ENCODE data around the gene SIRPB2. TPM values are rescaled to one million over a fixed set of nuclear protein-coding genes. Genes with fewer than 3 reads are reported as not detected.
A peak's percentile ranks its signal among the peaks of the same experiment; 100 is the strongest.

Gene SIRPB2
- total and polyA plus RNA-seq, 2 experiments from 2014 or later, result not detected

DNA sequence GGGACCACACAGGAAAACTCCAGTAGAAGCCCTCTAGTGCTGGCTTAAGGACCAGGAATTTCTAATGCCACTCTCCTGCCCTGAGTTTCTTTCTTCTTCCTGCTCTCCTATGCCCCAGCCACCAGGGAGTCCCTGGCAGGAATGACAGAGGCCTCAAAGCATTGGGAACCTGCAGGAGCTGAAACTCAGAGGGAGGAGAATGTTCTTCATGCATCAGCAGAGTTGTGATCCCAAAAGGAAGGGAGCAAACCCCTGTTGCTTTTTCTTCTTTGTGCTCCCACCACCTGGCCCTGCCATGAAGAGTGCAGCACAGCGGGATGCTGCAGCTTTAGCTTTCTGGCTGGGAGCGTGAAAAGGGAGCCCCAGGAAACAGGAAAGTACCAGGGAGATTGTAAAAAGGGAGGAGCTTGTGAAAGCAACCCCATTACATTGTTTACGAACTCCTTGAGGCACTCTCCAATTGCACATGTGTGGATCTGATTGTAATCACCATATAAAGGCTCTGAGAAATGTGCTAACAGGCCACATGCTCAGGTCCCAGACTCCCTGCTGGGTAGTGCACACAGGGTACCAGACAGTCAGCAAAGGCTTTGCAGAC, 63.7 kb downstream of the SIRPB2 start:
- no peaks in the 10 kb centered on the region for H3K9me2 ChIP-seq (ENCODE audit: insufficient read depth)
- no peak overlapping the region; the same call in 1 of the 2 replicates for H2AFZ ChIP-seq
- H4K20me1 ChIP-seq (ENCODE audit: insufficient read depth), result no peaks in the 10 kb centered on the region
- no peaks in the 10 kb centered on the region for H3K27me3 ChIP-seq (replicated peaks; ENCODE audit: insufficient read depth)
- DNase-seq, result peak; percentile 18
- no peak overlapping the region for H3K27ac ChIP-seq
- no peak overlapping the region for H3K4me2 ChIP-seq (ENCODE audit: unreplicated experiment)
- 0 out of 2 replicates have a peak, but pooled peaks cover 9% of the 10 kb centered on the region for H3K4me1 ChIP-seq (ENCODE audit: insufficient read depth)
- TF ChIP-seq EZH2phosphoT487 (IDR thresholded peaks at IDR 0.05; ENCODE audit: insufficient read depth, low read depth) (no peak), EZH2 (IDR thresholded peaks at IDR 0.05; ENCODE audit: insufficient read depth, poor library complexity, severe bottlenecking) (no peak)
- H3K9me3 ChIP-seq (ENCODE audit: low read depth), result no peaks in the 10 kb centered on the region
- H3K9ac ChIP-seq, result no peak overlapping the region
- no peaks in the 10 kb centered on the region for H3K79me2 ChIP-seq (ENCODE audit: insufficient read depth)
- WGBS, 2 experiments (ENCODE audit: low coverage in 1 of 2, low lambda C conversion rate in 2 of 2, missing lambda C conversion rate in 2 of 2), result 24 to 35% methylated on average over 3 of the region's 3 CpGs
- no peaks in the 10 kb centered on the region for H3F3A ChIP-seq (ENCODE audit: insufficient read depth)
- no peak overlapping the region for H3K4me3 ChIP-seq
- in situ Hi-C loops (cut with MboI), result no loop called here
- no peaks in the 10 kb centered on the region for H3K36me3 ChIP-seq (ENCODE audit: low read depth)

DNA sequence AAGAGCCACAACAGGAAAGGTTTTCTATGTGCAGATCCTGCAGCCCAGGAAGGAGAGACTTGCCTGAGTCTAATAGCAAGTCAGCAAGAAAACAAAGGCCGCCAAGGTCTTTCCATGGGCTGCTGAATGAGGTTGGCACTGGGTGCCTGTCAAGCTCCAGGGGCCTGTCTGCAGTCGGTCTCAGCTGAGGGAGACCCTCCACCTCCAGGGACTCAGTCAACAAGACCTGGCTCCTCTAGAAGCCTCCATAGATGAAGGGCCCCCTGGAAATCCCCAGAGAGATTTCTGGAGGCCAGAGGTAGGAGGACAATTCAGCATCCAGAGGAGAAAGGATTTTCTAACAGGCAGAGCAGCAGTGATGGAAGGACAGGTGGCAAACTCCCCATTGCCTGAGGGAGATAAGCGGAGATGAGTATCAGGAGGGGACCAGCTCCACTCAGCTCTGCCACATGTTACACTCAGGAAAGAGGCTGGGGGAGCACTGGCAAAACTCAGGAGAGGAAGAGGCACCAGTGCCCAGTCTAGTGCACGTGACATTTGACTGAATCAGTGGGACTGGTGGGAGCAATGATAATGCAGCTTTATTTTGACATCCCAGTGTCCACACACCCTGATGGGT, 64.9 kb downstream of the SIRPB2 start:
- Histone ChIP-seq H3K27me3 (replicated peaks; ENCODE audit: insufficient read depth) (no peaks in the 10 kb centered on the region), H4K20me1 (ENCODE audit: insufficient read depth) (no peaks in the 10 kb centered on the region), H3K4me1 (ENCODE audit: insufficient read depth) (0 out of 2 replicates have a peak, but pooled peaks cover 9% of the 10 kb centered on the region), H3K36me3 (ENCODE audit: low read depth) (no peaks in the 10 kb centered on the region), H3F3A (ENCODE audit: insufficient read depth) (no peaks in the 10 kb centered on the region), H3K9me2 (ENCODE audit: insufficient read depth) (no peaks in the 10 kb centered on the region), H2AFZ (no peak overlapping the region), H3K9ac (no peak overlapping the region), H3K4me3 (no peak overlapping the region), H3K4me2 (ENCODE audit: unreplicated experiment) (no peak overlapping the region), H3K9me3 (ENCODE audit: low read depth) (no peaks in the 10 kb centered on the region), H3K27ac (no peak overlapping the region), H3K79me2 (ENCODE audit: insufficient read depth) (no peaks in the 10 kb centered on the region)
- TF ChIP-seq EZH2 (IDR thresholded peaks at IDR 0.05; ENCODE audit: insufficient read depth, poor library complexity, severe bottlenecking) (no peak), EZH2phosphoT487 (IDR thresholded peaks at IDR 0.05; ENCODE audit: insufficient read depth, low read depth) (no peak)
- in situ Hi-C loops (cut with MboI), result no loop called here
- 65 to 69% methylated on average over 4 of the region's 4 CpGs for WGBS, 2 experiments (ENCODE audit: low coverage in 1 of 2, low lambda C conversion rate in 2 of 2, missing lambda C conversion rate in 2 of 2)
- no peak for DNase-seq

Small RNA genes lying within 50 kb of the gene (small RNA-seq; reads per million reads assigned to genes)
- gene RNU6-917P (ENCODE audit: low read depth, low replicate concordance), result not detected

Other genes starting within 250 kb of the SIRPB2 start
- 11.2 and 12.9 TPM in 2 replicates for gene SNPH, start 225.1 kb downstream of the SIRPB2 start, total RNA-seq (2014; rRNA removed; shearing (Covaris generic))
- 5.7 and 5.9 TPM in 2 replicates for gene SNPH, start 225.1 kb downstream of the SIRPB2 start, polyA plus RNA-seq (2016; fragmentation: Nextera tagmentation; extraction: Ambion mirVana)
- 4.9 and 5.5 TPM in 2 replicates for gene SDCBP2, start 162.3 kb downstream of the SIRPB2 start, total RNA-seq (2014; rRNA removed; shearing (Covaris generic))
- 4.1 and 4.2 TPM in 2 replicates for gene SDCBP2, start 162.3 kb downstream of the SIRPB2 start, polyA plus RNA-seq (2016; fragmentation: Nextera tagmentation; extraction: Ambion mirVana)
- gene FKBP1A, start 98.4 kb downstream of the SIRPB2 start, total RNA-seq (2014; rRNA removed; shearing (Covaris generic)), result 150 and 162 TPM in 2 replicates
- 844 and 887 TPM in 2 replicates for gene FKBP1A, start 98.4 kb downstream of the SIRPB2 start, polyA plus RNA-seq (2016; fragmentation: Nextera tagmentation; extraction: Ambion mirVana)
- gene NSFL1C, start 24.6 kb downstream of the SIRPB2 start, total RNA-seq (2014; rRNA removed; shearing (Covaris generic)), result 22.2 and 32.0 TPM in 2 replicates
- gene NSFL1C, start 24.6 kb downstream of the SIRPB2 start, polyA plus RNA-seq (2016; fragmentation: Nextera tagmentation; extraction: Ambion mirVana), result 84.2 and 88.7 TPM in 2 replicates
- not detected in 2 replicates for gene SIRPD, start 66.3 kb upstream of the SIRPB2 start, total RNA-seq (2014; rRNA removed; shearing (Covaris generic))
- gene SIRPD, start 66.3 kb upstream of the SIRPB2 start, polyA plus RNA-seq (2016; fragmentation: Nextera tagmentation; extraction: Ambion mirVana), result not detected in 2 replicates
- gene SIRPB1, start 128.6 kb upstream of the SIRPB2 start, total RNA-seq (2014; rRNA removed; shearing (Covaris generic)), result 0.38 and 0.54 TPM in 2 replicates
- gene SIRPB1, start 128.6 kb upstream of the SIRPB2 start, polyA plus RNA-seq (2016; fragmentation: Nextera tagmentation; extraction: Ambion mirVana), result not detected in 2 replicates
- not detected in 2 replicates for gene SIRPG, start 166.4 kb upstream of the SIRPB2 start, total RNA-seq (2014; rRNA removed; shearing (Covaris generic))
- gene SIRPG, start 166.4 kb upstream of the SIRPB2 start, polyA plus RNA-seq (2016; fragmentation: Nextera tagmentation; extraction: Ambion mirVana), result not detected in 2 replicates